Neural progenitor cell (in vitro differentiated cells): ENCODE results near the gene WDR62. TPM values are rescaled to one million over a fixed set of nuclear protein-coding genes. Genes with fewer than 3 reads are reported as not detected.

Experiments
- DNase-seq: peaks from one replicate; pipeline ENCODE4 v3.0.0-alpha.2; 2016; ENCODE audit warnings: low spot score
- H2AFZ ChIP-seq: fragments of 200-600 bp; sonication (generic); replicated peaks from 2 replicates; pipeline ENCODE4 v1.6.1; 2016; ENCODE audit warnings: antibody characterized with exemption
- H3F3A ChIP-seq: fragments of 200-600 bp; sonication (generic); 2 replicates; pipeline ENCODE4 v1.6.1; 2016; ENCODE audit warnings: antibody characterized with exemption, low read depth
- H3K27ac ChIP-seq: fragments of 200-600 bp; sonication (generic); 2 replicates; pipeline ENCODE4 v1.5.1; 2016; ENCODE audit warnings: mild to moderate bottlenecking
- H3K27me3 ChIP-seq: fragments of 200-600 bp; sonication (generic); 2 replicates; pipeline ENCODE4 v1.6.1; 2016; ENCODE audit warnings: mild to moderate bottlenecking, moderate library complexity
- H3K36me3 ChIP-seq: fragments of 200-600 bp; sonication (generic); 2 replicates; pipeline ENCODE4 v1.5.1; 2016
- H3K4me1 ChIP-seq: fragments of 200-600 bp; sonication (generic); 2 replicates; pipeline ENCODE4 v1.6.1; 2016; ENCODE audit warnings: mixed run types
- H3K4me2 ChIP-seq: fragments of 200-600 bp; sonication (generic); 2 replicates; pipeline ENCODE4 v1.6.1; 2016
- H3K4me3 ChIP-seq: fragments of 200-600 bp; sonication (generic); 2 replicates; pipeline ENCODE4 v1.5.1; 2016
- H3K79me2 ChIP-seq: fragments of 200-600 bp; sonication (generic); 2 replicates; pipeline ENCODE4 v1.6.1; 2016; ENCODE audit warnings: low read depth
- H3K9ac ChIP-seq: fragments of 200-600 bp; sonication (generic); 2 replicates; pipeline ENCODE4 v1.6.1; 2016
- H3K9me3 ChIP-seq: fragments of 200-600 bp; sonication (generic); 2 replicates; pipeline ENCODE4 v1.5.1; 2016; ENCODE audit warnings: low read depth
- H4K20me1 ChIP-seq: fragments of 200-600 bp; sonication (generic); 2 replicates; pipeline ENCODE4 v1.6.1; 2016; ENCODE audit warnings: low read depth
- H3K27ac Mint-ChIP-seq: 3 replicates; pipeline ENCODE4 v1.8.0; 2021; ENCODE audit warnings: mixed read lengths
- H3K27me3 Mint-ChIP-seq: 2 replicates; pipeline ENCODE4 v1.8.0; 2022; ENCODE audit warnings: low read depth, mild to moderate bottlenecking, inconsistent platforms, moderate library complexity, mixed read lengths; ENCODE audit not compliant: insufficient read depth
- H3K36me3 Mint-ChIP-seq: 3 replicates; pipeline ENCODE4 v1.8.0; 2021; ENCODE audit warnings: mixed read lengths
- H3K4me1 Mint-ChIP-seq: 3 replicates; pipeline ENCODE4 v1.8.0; 2021; ENCODE audit warnings: mixed read lengths
- H3K4me3 Mint-ChIP-seq: 3 replicates; pipeline ENCODE4 v1.8.0; 2021; ENCODE audit warnings: mild to moderate bottlenecking, moderate library complexity, mixed read lengths
- H3K9me3 Mint-ChIP-seq: 3 replicates; pipeline ENCODE4 v1.8.0; 2020; ENCODE audit warnings: mixed read lengths
- CTCF ChIP-seq: fragments of 200-600 bp; sonication (generic); IDR thresholded peaks from 2 replicates; pipeline ENCODE4 v1.5.1; 2017; ENCODE audit warnings: antibody characterized with exemption, mild to moderate bottlenecking
- EZH2 ChIP-seq: fragments of 200-600 bp; sonication (generic); IDR thresholded peaks from 2 replicates; pipeline ENCODE4 v1.6.1; 2017; ENCODE audit warnings: antibody characterized with exemption, mild to moderate bottlenecking, moderate library complexity
- EZH2phosphoT487 ChIP-seq: fragments of 200-600 bp; sonication (generic); IDR thresholded peaks from 2 replicates; pipeline ENCODE4 v1.6.1; 2017; ENCODE audit warnings: antibody characterized with exemption
- total RNA-seq: library from RNA; depleted of rRNA; stranded (reverse); fragments of >200 nt; gene quantifications from 2 replicates; pipeline ENCODE4 v1.2.3, GENCODE V29; 2015; ENCODE audit warnings: low replicate concordance

The WDR62 gene
- total RNA-seq, 1 donor from 2014 or later = 12.0 TPM

GRCh38 chr19:36059180-36059910, 4.6 kb downstream of the WDR62 start:
- Mint-ChIP-seq H3K27ac (no peak overlapping the region), H3K36me3 (peaks cover 13% of the 10 kb centered on the region), H3K27me3 (no peaks in the 10 kb centered on the region), H3K4me1 (peaks cover 13% of the 10 kb centered on the region), H3K9me3 (no peaks in the 10 kb centered on the region), H3K4me3 (no peak overlapping the region)
- Histone ChIP-seq H3K4me1 (peaks cover 12% of the 10 kb centered on the region), H3F3A (peaks cover 3% of the 10 kb centered on the region), H3K27ac (no peak overlapping the region), H3K9me3 (no peaks in the 10 kb centered on the region), H2AFZ (no peak overlapping the region), H3K36me3 (no peaks in the 10 kb centered on the region), H3K79me2 (peaks cover 41% of the 10 kb centered on the region), H3K4me3 (no peak overlapping the region), H4K20me1 (peaks cover 26% of the 10 kb centered on the region), H3K4me2 (no peak overlapping the region), H3K9ac (no peak overlapping the region), H3K27me3 (no peaks in the 10 kb centered on the region)
- DNase-seq = no peak
- TF ChIP-seq CTCF (no peak), EZH2 (no peak), EZH2phosphoT487 (no peak)

- Histone ChIP-seq H4K20me1 (peaks cover 23% of the 10 kb centered on the region), H3K27ac (no peak overlapping the region), H3K4me3 (no peak overlapping the region), H2AFZ (no peak overlapping the region), H3K4me1 (peaks cover 12% of the 10 kb centered on the region), H3K27me3 (no peaks in the 10 kb centered on the region), H3K36me3 (no peaks in the 10 kb centered on the region), H3K9ac (no peak overlapping the region), H3K9me3 (no peaks in the 10 kb centered on the region), H3F3A (no peaks in the 10 kb centered on the region), H3K4me2 (no peak overlapping the region), H3K79me2 (peaks cover 37% of the 10 kb centered on the region)
- peaks cover 9% of the 10 kb centered on the region for H3K4me1 Mint-ChIP-seq
- TF ChIP-seq CTCF (peak; percentile 49), EZH2 (no peak), EZH2phosphoT487 (no peak)
- H3K4me3 Mint-ChIP-seq = no peak overlapping the region
- H3K36me3 Mint-ChIP-seq = peaks cover 20% of the 10 kb centered on the region
- no peak overlapping the region for H3K27ac Mint-ChIP-seq
- no peaks in the 10 kb centered on the region for H3K27me3 Mint-ChIP-seq
- peak; percentile 43 for DNase-seq
- no peaks in the 10 kb centered on the region for H3K9me3 Mint-ChIP-seq
Measured at GRCh38 chr19:36060430-36060829, 5.7 kb downstream of the WDR62 start.

GRCh38 chr19:36061367-36061766, 6.7 kb downstream of the WDR62 start:
- Histone ChIP-seq H3K9ac (no peak overlapping the region), H3K27me3 (no peaks in the 10 kb centered on the region), H4K20me1 (peaks cover 14% of the 10 kb centered on the region), H3K27ac (no peak overlapping the region), H2AFZ (no peak overlapping the region), H3K4me3 (no peak overlapping the region), H3K9me3 (no peaks in the 10 kb centered on the region), H3K4me2 (no peak overlapping the region), H3F3A (no peaks in the 10 kb centered on the region), H3K36me3 (no peaks in the 10 kb centered on the region), H3K79me2 (peaks cover 28% of the 10 kb centered on the region), H3K4me1 (peaks cover 2% of the 10 kb centered on the region)
- H3K4me3 Mint-ChIP-seq = no peak overlapping the region
- H3K27me3 Mint-ChIP-seq = no peaks in the 10 kb centered on the region
- H3K9me3 Mint-ChIP-seq = no peaks in the 10 kb centered on the region
- no peak overlapping the region for H3K27ac Mint-ChIP-seq
- peaks cover 1% of the 10 kb centered on the region for H3K4me1 Mint-ChIP-seq
- no peak for DNase-seq
- TF ChIP-seq EZH2 (no peak), EZH2phosphoT487 (no peak), CTCF (no peak)
- peaks cover 20% of the 10 kb centered on the region for H3K36me3 Mint-ChIP-seq
